ENCODE results near the gene CD96. TPM values are rescaled to one million over a fixed set of nuclear protein-coding genes. Genes with fewer than 3 reads are reported as not detected.

CD96 gene
- total and polyA plus RNA-seq, 2 experiments from 2014 or later, result 0.91 TPM; not detected in 1

DNA sequence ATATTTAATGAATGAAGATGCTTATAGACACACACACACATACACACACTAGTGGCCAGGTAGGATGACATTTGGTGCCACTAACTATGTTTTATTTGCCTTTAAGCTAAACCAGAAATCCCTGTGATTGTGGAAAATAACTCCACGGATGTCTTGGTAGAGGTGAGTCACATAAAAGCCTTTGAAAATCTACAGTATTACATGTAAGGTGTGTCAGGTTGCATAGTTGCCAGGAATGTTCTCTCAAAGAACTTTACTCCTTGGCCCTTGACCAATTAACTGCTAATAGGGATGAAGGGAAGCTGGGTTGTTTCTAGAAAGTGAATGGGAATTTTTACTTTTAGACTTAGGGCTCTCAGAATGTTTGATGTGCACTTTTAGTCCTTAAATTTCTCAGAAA is 43.2 kb downstream of the CD96 start:
- Histone ChIP-seq H3K9me2 (ENCODE audit: insufficient read depth) (peaks cover 7% of the 10 kb centered on the region; the same call in 1 of the 2 replicates), H3K4me3 (no peak overlapping the region), H2AFZ (no peak overlapping the region), H3K4me1 (ENCODE audit: insufficient read depth) (no peaks in the 10 kb centered on the region), H3K79me2 (replicated peaks; ENCODE audit: insufficient read depth) (no peaks in the 10 kb centered on the region), H3F3A (replicated peaks; ENCODE audit: low read depth) (no peaks in the 10 kb centered on the region), H3K4me2 (no peak overlapping the region), H3K36me3 (ENCODE audit: insufficient read depth) (no peaks in the 10 kb centered on the region), H4K20me1 (replicated peaks; ENCODE audit: insufficient read depth) (no peaks in the 10 kb centered on the region), H3K27me3 (ENCODE audit: insufficient read depth) (no peaks in the 10 kb centered on the region), H3K27ac (ENCODE audit: low read depth) (no peak overlapping the region)
- Mint-ChIP-seq H3K4me1 (no peaks in the 10 kb centered on the region; the same call in 2 of the 3 replicates), H3K27ac (no peak overlapping the region), H3K27me3 (ENCODE audit: insufficient read depth, low read depth, poor library complexity) (no peaks in the 10 kb centered on the region), H3K4me3 (no peak overlapping the region), H3K9me3 (peaks cover 31% of the 10 kb centered on the region), H3K36me3 (ENCODE audit: low read depth) (peaks cover 9% of the 10 kb centered on the region; the same call in 2 of the 3 replicates)
- TF ChIP-seq EZH2phosphoT487 (IDR thresholded peaks at IDR 0.05; ENCODE audit: unreplicated experiment) (no peak), ZNF114 (CRISPR knock-in tag; IDR thresholded peaks at IDR 0.05) (no peak), STAT1 (IDR thresholded peaks at IDR 0.05; ENCODE audit: unreplicated experiment) (no peak), EZH2 (IDR thresholded peaks at IDR 0.05; ENCODE audit: low read depth, unreplicated experiment) (no peak), POLR2AphosphoS5 (IDR thresholded peaks at IDR 0.05; ENCODE audit: low read depth) (no peak), ETS1 (IDR thresholded peaks at IDR 0.05) (no peak)
- TF ChIP-seq, protein P1, sequence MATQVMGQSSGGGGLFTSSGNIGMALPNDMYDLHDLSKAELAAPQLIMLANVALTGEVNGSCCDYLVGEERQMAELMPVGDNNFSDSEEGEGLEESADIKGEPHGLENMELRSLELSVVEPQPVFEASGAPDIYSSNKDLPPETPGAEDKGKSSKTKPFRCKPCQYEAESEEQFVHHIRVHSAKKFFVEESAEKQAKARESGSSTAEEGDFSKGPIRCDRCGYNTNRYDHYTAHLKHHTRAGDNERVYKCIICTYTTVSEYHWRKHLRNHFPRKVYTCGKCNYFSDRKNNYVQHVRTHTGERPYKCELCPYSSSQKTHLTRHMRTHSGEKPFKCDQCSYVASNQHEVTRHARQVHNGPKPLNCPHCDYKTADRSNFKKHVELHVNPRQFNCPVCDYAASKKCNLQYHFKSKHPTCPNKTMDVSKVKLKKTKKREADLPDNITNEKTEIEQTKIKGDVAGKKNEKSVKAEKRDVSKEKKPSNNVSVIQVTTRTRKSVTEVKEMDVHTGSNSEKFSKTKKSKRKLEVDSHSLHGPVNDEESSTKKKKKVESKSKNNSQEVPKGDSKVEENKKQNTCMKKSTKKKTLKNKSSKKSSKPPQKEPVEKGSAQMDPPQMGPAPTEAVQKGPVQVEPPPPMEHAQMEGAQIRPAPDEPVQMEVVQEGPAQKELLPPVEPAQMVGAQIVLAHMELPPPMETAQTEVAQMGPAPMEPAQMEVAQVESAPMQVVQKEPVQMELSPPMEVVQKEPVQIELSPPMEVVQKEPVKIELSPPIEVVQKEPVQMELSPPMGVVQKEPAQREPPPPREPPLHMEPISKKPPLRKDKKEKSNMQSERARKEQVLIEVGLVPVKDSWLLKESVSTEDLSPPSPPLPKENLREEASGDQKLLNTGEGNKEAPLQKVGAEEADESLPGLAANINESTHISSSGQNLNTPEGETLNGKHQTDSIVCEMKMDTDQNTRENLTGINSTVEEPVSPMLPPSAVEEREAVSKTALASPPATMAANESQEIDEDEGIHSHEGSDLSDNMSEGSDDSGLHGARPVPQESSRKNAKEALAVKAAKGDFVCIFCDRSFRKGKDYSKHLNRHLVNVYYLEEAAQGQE (IDR thresholded peaks at IDR 0.05; ENCODE audit: unreplicated experiment), result no peak
- TF ChIP-seq, protein P2, sequence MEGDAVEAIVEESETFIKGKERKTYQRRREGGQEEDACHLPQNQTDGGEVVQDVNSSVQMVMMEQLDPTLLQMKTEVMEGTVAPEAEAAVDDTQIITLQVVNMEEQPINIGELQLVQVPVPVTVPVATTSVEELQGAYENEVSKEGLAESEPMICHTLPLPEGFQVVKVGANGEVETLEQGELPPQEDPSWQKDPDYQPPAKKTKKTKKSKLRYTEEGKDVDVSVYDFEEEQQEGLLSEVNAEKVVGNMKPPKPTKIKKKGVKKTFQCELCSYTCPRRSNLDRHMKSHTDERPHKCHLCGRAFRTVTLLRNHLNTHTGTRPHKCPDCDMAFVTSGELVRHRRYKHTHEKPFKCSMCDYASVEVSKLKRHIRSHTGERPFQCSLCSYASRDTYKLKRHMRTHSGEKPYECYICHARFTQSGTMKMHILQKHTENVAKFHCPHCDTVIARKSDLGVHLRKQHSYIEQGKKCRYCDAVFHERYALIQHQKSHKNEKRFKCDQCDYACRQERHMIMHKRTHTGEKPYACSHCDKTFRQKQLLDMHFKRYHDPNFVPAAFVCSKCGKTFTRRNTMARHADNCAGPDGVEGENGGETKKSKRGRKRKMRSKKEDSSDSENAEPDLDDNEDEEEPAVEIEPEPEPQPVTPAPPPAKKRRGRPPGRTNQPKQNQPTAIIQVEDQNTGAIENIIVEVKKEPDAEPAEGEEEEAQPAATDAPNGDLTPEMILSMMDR (conservative IDR thresholded peaks at IDR 0.05; ENCODE audit: low read depth in 2 of 2), result no peak
- ATAC-seq, result no peak
- DNase-seq (ENCODE audit: low spot score), result no peak

DNA sequence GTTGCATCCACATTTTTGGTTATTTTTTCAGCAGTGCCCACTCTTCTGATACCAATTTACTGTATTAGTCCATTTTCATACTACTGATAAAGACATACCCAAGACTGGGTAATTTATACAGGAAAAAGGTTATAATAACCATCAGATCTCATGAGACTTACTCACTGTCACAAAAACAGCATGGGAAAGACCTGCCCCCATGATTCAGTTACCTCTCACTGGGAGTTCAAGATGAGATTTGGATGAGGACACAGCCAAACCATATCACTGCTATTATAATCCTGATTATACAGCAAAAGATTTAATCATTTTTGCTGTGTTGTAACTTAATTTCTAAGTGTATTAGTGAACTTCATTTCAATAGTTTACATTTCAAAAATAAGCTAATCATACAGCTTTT is 46.5 kb downstream of the CD96 start:
- Mint-ChIP-seq H3K27me3 (ENCODE audit: insufficient read depth, low read depth, poor library complexity) (no peaks in the 10 kb centered on the region), H3K4me3 (no peak overlapping the region), H3K9me3 (peaks cover 24% of the 10 kb centered on the region), H3K4me1 (no peaks in the 10 kb centered on the region; the same call in 2 of the 3 replicates), H3K36me3 (ENCODE audit: low read depth) (peaks cover 9% of the 10 kb centered on the region; the same call in 2 of the 3 replicates), H3K27ac (no peak overlapping the region)
- no peak overlapping the region for H2AFZ ChIP-seq
- H3F3A ChIP-seq (replicated peaks; ENCODE audit: low read depth), result no peaks in the 10 kb centered on the region
- H3K4me2 ChIP-seq, result no peak overlapping the region
- H3K4me1 ChIP-seq (ENCODE audit: insufficient read depth), result no peaks in the 10 kb centered on the region
- DNase-seq (ENCODE audit: low spot score) (no peak), ATAC-seq (no peak)
- H3K36me3 ChIP-seq (ENCODE audit: insufficient read depth), result no peaks in the 10 kb centered on the region
- no peaks in the 10 kb centered on the region for H3K79me2 ChIP-seq (replicated peaks; ENCODE audit: insufficient read depth)
- no peaks in the 10 kb centered on the region for H3K27me3 ChIP-seq (ENCODE audit: insufficient read depth)
- peaks cover 3% of the 10 kb centered on the region; the same call in 1 of the 2 replicates for H3K9me2 ChIP-seq (ENCODE audit: insufficient read depth)
- H4K20me1 ChIP-seq (replicated peaks; ENCODE audit: insufficient read depth), result no peaks in the 10 kb centered on the region
- H3K4me3 ChIP-seq, result no peak overlapping the region
- no peak overlapping the region for H3K27ac ChIP-seq (ENCODE audit: low read depth)
- TF ChIP-seq NANOG (IDR thresholded peaks at IDR 0.05; ENCODE audit: borderline replicate concordance) (no peak), ZNF462 (CRISPR knock-in tag; IDR thresholded peaks at IDR 0.05) (no peak)

Data from GM23338 (cell line).